A673 (cell line): Measurements from ENCODE around the gene LOC101059915.
"Not testable (repeated sequence)": the region's sequence is repeated elsewhere in the genome, so short reads cannot be mapped to it uniquely, and the experiment has no call there.

Experiments used
- EZH2 ChIP-seq: fragments of 200-600 bp; sonication (generic); IDR thresholded peaks from 2 replicates; pipeline ENCODE4 v1.6.1; 2017; ENCODE audit warnings: borderline replicate concordance, low read depth, mild to moderate bottlenecking, mixed read lengths, antibody characterized with exemption, low read length; ENCODE audit not compliant: poor library complexity, severe bottlenecking
- TF ChIP-seq, protein P1 (sequence below): fragments of 300-800, 200-600 bp; sonication (generic); conservative IDR thresholded peaks from 2 replicates; pipeline ENCODE4 v1.5.1; 2017; ENCODE audit warnings: low read depth, mild to moderate bottlenecking, antibody characterized with exemption, low read length, moderate library complexity, mixed read lengths

DNA sequence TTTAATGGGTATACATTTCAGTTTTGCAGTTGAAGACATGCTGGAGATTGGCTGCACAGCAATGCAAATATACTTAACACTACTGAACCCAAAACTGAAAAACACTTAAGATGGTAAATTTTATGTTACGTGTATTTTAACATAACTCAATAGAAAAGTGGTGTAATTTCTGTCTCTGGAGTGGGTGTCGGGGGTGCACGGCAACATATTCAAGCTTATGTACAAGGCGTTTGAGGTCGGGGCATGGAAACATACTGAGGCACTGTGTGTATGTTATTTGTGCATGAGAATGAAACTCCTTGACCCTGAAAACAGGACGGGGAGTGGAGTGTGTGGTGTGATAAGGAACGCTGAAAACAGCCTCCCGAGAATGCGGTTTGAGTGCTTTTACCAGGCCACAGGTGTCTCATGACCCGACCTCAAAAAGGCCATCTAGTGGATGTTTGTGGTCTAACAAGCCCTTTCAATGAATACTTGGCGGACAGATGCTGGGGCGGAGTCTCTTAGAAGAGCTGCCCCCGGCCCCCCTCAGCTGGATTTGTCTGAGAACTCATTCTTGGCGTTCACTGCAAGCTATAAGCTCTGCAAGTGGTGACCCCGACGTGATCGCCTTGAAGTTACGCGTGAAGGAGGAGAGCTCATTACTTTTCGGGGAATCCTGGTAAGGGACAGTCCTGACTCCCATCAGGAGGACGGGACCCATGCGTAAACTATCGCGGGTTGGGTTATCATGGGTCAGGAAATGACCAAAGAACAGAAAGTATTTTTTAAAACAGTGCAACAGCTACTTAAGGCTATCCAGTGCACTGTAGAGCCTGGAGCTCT is 29.5 kb downstream of the LOC101059915 start:
- TF ChIP-seq, protein P1, sequence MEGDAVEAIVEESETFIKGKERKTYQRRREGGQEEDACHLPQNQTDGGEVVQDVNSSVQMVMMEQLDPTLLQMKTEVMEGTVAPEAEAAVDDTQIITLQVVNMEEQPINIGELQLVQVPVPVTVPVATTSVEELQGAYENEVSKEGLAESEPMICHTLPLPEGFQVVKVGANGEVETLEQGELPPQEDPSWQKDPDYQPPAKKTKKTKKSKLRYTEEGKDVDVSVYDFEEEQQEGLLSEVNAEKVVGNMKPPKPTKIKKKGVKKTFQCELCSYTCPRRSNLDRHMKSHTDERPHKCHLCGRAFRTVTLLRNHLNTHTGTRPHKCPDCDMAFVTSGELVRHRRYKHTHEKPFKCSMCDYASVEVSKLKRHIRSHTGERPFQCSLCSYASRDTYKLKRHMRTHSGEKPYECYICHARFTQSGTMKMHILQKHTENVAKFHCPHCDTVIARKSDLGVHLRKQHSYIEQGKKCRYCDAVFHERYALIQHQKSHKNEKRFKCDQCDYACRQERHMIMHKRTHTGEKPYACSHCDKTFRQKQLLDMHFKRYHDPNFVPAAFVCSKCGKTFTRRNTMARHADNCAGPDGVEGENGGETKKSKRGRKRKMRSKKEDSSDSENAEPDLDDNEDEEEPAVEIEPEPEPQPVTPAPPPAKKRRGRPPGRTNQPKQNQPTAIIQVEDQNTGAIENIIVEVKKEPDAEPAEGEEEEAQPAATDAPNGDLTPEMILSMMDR: not testable (repeated sequence)
- not testable (repeated sequence) for TF ChIP-seq EZH2
